IMR-90 (cell line): ENCODE data around the gene SLC37A1. TPM values are rescaled to one million over a fixed set of nuclear protein-coding genes. Genes with fewer than 3 reads are reported as not detected.

Experiments used
- ATAC-seq: fragments of 200-7000 bp; cut with Tn5 transposase; 2 replicates; pipeline ENCODE4 v1.9.1; 2020; ENCODE audit warnings: low read depth, mild to moderate bottlenecking, moderate library complexity
- BruUV-seq: library from RNA; stranded (reverse); fragments of 400-500 nt; replicated peaks from 2 replicates; lab custom pipeline; 2021; lab: Mats Ljungman, UMichigan
- CTCF ChIA-PET: fragments of 300-600 bp; formaldehyde crosslinking; extraction: SDS; loops from one replicate; lab custom pipeline; 2021; ENCODE audit warnings: antibody characterized with exemption; lab: Yijun Ruan, JAX
- POLR2A ChIA-PET: fragments of 300-600 bp; sonication (Branson Sonifier 250); formaldehyde crosslinking; loops from one replicate; lab custom pipeline; 2022; ENCODE audit warnings: antibody characterized with exemption; ENCODE audit not compliant: unreplicated experiment; lab: Charles Lee
- DNase-seq: peaks from one replicate; pipeline ENCODE4 v3.0.0; 2013
- H2AFZ ChIP-seq: replicated peaks from 2 replicates; pipeline ENCODE3; 2013; ENCODE audit warnings: low read length, mild to moderate bottlenecking; ENCODE audit not compliant: poor library complexity
- H2AK5ac ChIP-seq: 2 replicates; pipeline ENCODE4 v1.6.1; 2013; ENCODE audit warnings: low read depth, low read length, inconsistent platforms
- H2AK9ac ChIP-seq: replicated peaks from 2 replicates; pipeline ENCODE3; 2013; ENCODE audit warnings: mild to moderate bottlenecking, low read depth, low read length, moderate library complexity; ENCODE audit not compliant: poor library complexity
- H2BK120ac ChIP-seq: 2 replicates; pipeline ENCODE4 v1.6.1; 2013; ENCODE audit warnings: low read depth, low read length, inconsistent platforms
- H2BK15ac ChIP-seq: 3 replicates; pipeline ENCODE4 v1.6.1; 2013; ENCODE audit warnings: low read depth, low read length, inconsistent platforms
- H2BK20ac ChIP-seq: 2 replicates; pipeline ENCODE4 v1.6.1; 2013; ENCODE audit warnings: low read depth, mild to moderate bottlenecking, inconsistent platforms, low read length, moderate library complexity
- H2BK5ac ChIP-seq: 2 replicates; pipeline ENCODE4 v1.6.1; 2013; ENCODE audit warnings: mild to moderate bottlenecking, low read depth, low read length, inconsistent platforms; ENCODE audit not compliant: poor library complexity, severe bottlenecking
- H3K14ac ChIP-seq: replicated peaks from 2 replicates; pipeline ENCODE4 v1.6.1; 2013; ENCODE audit warnings: low read depth, low read length, inconsistent platforms
- H3K18ac ChIP-seq: 2 replicates; pipeline ENCODE4 v1.6.1; 2013; ENCODE audit warnings: low read depth, low read length, control low read depth
- H3K23ac ChIP-seq: 2 replicates; pipeline ENCODE4 v1.6.1; 2013; ENCODE audit warnings: low read depth, low read length, inconsistent platforms
- H3K27ac ChIP-seq: 2 replicates; pipeline ENCODE4 v1.5.1; 2013; ENCODE audit warnings: mild to moderate bottlenecking, control low read depth, low read length; ENCODE audit not compliant: insufficient read depth
- H3K27me3 ChIP-seq: 2 replicates; pipeline ENCODE4 v1.6.1; 2013; ENCODE audit warnings: low read length; ENCODE audit not compliant: control insufficient read depth, insufficient read depth
- H3K36me3 ChIP-seq: 2 replicates; pipeline ENCODE4 v1.6.1; 2013; ENCODE audit warnings: low read length, mixed read lengths; ENCODE audit not compliant: control insufficient read depth, insufficient read depth
- H3K4ac ChIP-seq: 2 replicates; pipeline ENCODE4 v1.6.1; 2013; ENCODE audit warnings: low read depth, low read length, inconsistent platforms
- H3K4me1 ChIP-seq: 2 replicates; pipeline ENCODE4 v1.6.1; 2013; ENCODE audit warnings: low read length, mixed read lengths; ENCODE audit not compliant: control insufficient read depth, insufficient read depth
- H3K4me2 ChIP-seq: 2 replicates; pipeline ENCODE4 v1.6.1; 2013; ENCODE audit warnings: low read depth, mild to moderate bottlenecking, control low read depth, low read length, moderate library complexity
- H3K4me3 ChIP-seq: 2 replicates; pipeline ENCODE4 v1.5.1; 2013; ENCODE audit warnings: low read depth, mild to moderate bottlenecking, control low read depth, low read length, moderate library complexity; ENCODE audit not compliant: insufficient read depth
- H3K56ac ChIP-seq: 2 replicates; pipeline ENCODE4 v1.6.1; 2013; ENCODE audit warnings: low read length, inconsistent platforms; ENCODE audit not compliant: insufficient read depth; ENCODE audit errors: extremely low read depth
- H3K79me1 ChIP-seq, 2 experiments: 2 replicates each; pipeline ENCODE4 v1.6.1; 2013; ENCODE audit warnings: low read length in 2 of 2, inconsistent platforms in 1 of 2, low read depth in 1 of 2
- H3K9ac ChIP-seq: 2 replicates; pipeline ENCODE4 v1.6.1; 2013; ENCODE audit warnings: low read depth, low read length, control low read depth
- H3K9me1 ChIP-seq: 2 replicates; pipeline ENCODE4 v1.6.1; 2013; ENCODE audit warnings: low read length, inconsistent platforms; ENCODE audit not compliant: insufficient read depth
- H3K9me3 ChIP-seq: 2 replicates; pipeline ENCODE4 v1.6.1; 2013; ENCODE audit warnings: low read length; ENCODE audit not compliant: control insufficient read depth, insufficient read depth
- H4K20me1 ChIP-seq: 2 replicates; pipeline ENCODE4 v1.6.1; 2013; ENCODE audit warnings: low read length, inconsistent platforms; ENCODE audit not compliant: insufficient read depth
- H4K5ac ChIP-seq: 2 replicates; pipeline ENCODE4 v1.6.1; 2013; ENCODE audit warnings: mild to moderate bottlenecking, low read depth, low read length, control low read depth
- H4K8ac ChIP-seq, 2 experiments: 2 replicates each; pipeline ENCODE4 v1.6.1; 2013; ENCODE audit warnings: low read depth in 2 of 2, low read length in 2 of 2, control low read depth in 1 of 2, inconsistent platforms in 1 of 2
- H4K91ac ChIP-seq: 2 replicates; pipeline ENCODE4 v1.6.1; 2013; ENCODE audit warnings: low read depth, low read length, inconsistent platforms; ENCODE audit not compliant: insufficient read depth
- CEBPB ChIP-seq: IDR thresholded peaks from 2 replicates; pipeline ENCODE4 v1.6.1; 2012; ENCODE audit warnings: low read depth, low read length, improper control_type of control experiment
- FOS ChIP-seq: fragments of 150-350 bp; IDR thresholded peaks from 2 replicates; pipeline ENCODE4 v1.6.1; 2016; ENCODE audit warnings: low read depth, low read length
- MAFK ChIP-seq: IDR thresholded peaks from 2 replicates; pipeline ENCODE4 v1.6.1; 2012; ENCODE audit warnings: low read depth, low read length, improper control_type of control experiment
- MXI1 ChIP-seq: IDR thresholded peaks from 2 replicates; pipeline ENCODE4 v1.6.1; 2012; ENCODE audit warnings: low read depth, mild to moderate bottlenecking, low read length, moderate library complexity, borderline replicate concordance
- NFE2L2 ChIP-seq: fragments of 150-350 bp; IDR thresholded peaks from 2 replicates; pipeline ENCODE4 v1.6.1; 2016; ENCODE audit warnings: low read depth, mild to moderate bottlenecking, low read length
- POLR2A ChIP-seq: IDR thresholded peaks from 2 replicates; pipeline ENCODE4 v1.6.1; 2012; ENCODE audit warnings: mild to moderate bottlenecking, low read depth, low read length
- RAD21 ChIP-seq: IDR thresholded peaks from 2 replicates; pipeline ENCODE4 v1.6.1; 2012; ENCODE audit warnings: low read length, improper control_type of control experiment
- RCOR1 ChIP-seq: IDR thresholded peaks from 2 replicates; pipeline ENCODE4 v1.6.1; 2012; ENCODE audit warnings: mild to moderate bottlenecking, low read length, improper control_type of control experiment; ENCODE audit not compliant: insufficient replicate concordance
- SMC3 ChIP-seq: fragments of 150-350 bp; IDR thresholded peaks from 2 replicates; pipeline ENCODE4 v1.6.1; 2016; ENCODE audit warnings: low read depth, mild to moderate bottlenecking, antibody characterized with exemption, low read length, moderate library complexity
- WGBS, 2 experiments: methylation state at CpG; one replicate each; pipeline versions ENCODE4 v1.1.5 to v1.1.7; 2013; ENCODE audit warnings: missing lambda C conversion rate in 2 of 2; ENCODE audit not compliant: insufficient read length in 1 of 2; ENCODE audit errors: extremely low coverage in 2 of 2; 5-methylcytosine and 5-hydroxymethylcytosine counted together
- dilution Hi-C: fragments of 300-500 bp; cut with HindIII; formaldehyde crosslinking; loops from one replicate; pipeline ENCODE4 v1.14.3; 2018; ENCODE audit warnings: low sequenced_read_pairs; ENCODE audit not compliant: unreplicated experiment
- in situ Hi-C: fragments of 300-500 bp; cut with MboI; formaldehyde crosslinking; loops from 3 replicates; pipeline ENCODE4 v1.14.3; 2019; ENCODE audit warnings: low sequenced_read_pairs, inconsistent platforms, mixed read lengths
- intact Hi-C: fragments of 100-400 bp; cut with micrococcal nuclease; formaldehyde crosslinking; loops from 2 replicates; pipeline ENCODE4 v1.10.0; 2022
- polyA plus RNA-seq, 3 experiments: library from polyadenylated mRNA; depleted of rRNA; stranded (reverse); fragments of >200 nt; gene quantifications; 2 replicates each; pipeline ENCODE4 v1.2.3, GENCODE V29; 2012; ENCODE audit warnings: low replicate concordance in 1 of 3
- total RNA-seq: library from RNA; depleted of rRNA; stranded (reverse); fragments of >200 nt; gene quantifications from 2 replicates; pipeline ENCODE4 v1.2.3, GENCODE V29; 2012
- TF ChIP-seq, protein P1 (sequence below): fragments of 150-350 bp; IDR thresholded peaks from 2 replicates; pipeline ENCODE4 v1.6.1; 2017; ENCODE audit warnings: mild to moderate bottlenecking, antibody characterized with exemption, low read length, low read depth

Gene SLC37A1
- total and polyA plus RNA-seq, 2 of the 4 experiments (the other 2 are of a cell fraction), result 0.36 to 0.48 TPM

DNA sequence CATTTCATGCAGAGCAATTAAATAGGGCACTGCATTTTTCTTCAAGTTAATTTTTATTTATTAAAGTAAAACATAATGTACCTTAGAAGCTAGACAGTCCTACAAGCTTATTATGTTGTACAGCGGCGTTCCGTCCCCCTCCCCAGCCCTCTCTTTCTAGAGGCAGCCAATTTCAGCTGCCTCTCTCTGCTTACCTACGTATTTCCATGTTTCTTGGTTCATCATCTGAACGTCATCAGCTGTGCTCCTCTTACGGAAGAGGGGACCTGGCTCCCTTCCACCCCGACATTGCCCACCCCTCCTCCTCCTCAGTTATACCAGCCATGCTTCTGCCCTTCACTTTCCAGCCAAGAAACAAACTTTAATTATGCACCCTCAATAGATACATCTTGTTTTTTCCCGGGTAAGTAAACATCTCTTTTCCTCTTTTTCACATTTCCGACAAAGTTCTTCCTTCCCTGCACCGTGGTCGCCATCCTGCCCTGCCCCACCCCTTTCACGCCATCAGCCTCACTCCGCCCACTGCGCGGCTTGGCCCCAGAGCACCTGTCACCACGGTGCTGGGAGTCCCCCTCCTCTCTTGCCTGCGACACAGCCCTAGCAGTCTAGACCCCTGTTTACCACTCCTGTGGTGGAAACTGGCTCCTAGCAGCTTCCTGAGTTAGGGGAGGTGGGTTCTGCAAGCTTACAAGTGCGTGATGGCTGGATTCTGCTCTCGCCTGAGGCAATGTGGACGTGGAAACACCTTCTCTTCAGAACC, 57.9 kb downstream of the SLC37A1 start (continued):
- TF ChIP-seq MAFK, result no peak

DNA sequence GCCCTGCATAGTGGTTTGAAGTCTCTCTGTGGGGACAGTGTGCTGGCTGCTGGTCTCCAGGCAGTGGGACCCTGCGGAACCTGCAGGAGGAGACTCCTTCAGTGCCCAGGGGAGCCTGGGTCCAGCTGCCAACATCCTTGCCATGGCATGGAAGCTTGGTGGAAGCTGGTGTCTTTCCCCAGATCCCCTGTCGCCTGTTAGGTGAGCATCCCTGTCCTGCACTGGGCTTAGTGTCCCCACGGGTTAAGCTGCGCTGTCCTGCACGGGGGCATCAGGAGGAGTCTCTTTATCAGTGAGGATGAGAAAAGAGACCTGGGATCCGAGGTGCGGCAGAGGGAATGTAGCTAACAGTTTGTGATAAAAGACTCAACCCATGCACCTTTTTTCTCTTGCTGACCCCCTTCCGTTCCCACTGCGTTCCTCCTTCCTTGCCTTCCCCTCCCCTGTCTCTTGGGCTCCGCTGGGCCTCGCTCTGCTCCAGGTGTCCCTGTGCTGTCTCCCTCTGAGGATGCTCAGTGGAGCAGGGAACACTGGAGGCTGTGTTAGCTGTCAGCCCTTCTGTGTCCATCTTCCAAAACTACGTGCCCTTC, 59.3 kb downstream of the SLC37A1 start:
- Histone ChIP-seq H3K9ac (no peak overlapping the region), H2BK5ac (no peak overlapping the region), H3K18ac (no peak overlapping the region), H4K20me1 (no peaks in the 10 kb centered on the region), H4K91ac (no peak overlapping the region), H3K14ac (no peak overlapping the region), H3K23ac (no peak overlapping the region), H3K4ac (no peak overlapping the region), H3K9me1 (no peaks in the 10 kb centered on the region), H4K5ac (no peak overlapping the region), H2AFZ (no peak overlapping the region), H3K4me2 (no peak overlapping the region), H3K9me3 (peaks cover 2% of the 10 kb centered on the region; the same call in 1 of the 2 replicates), H2BK15ac (no peak overlapping the region), H3K56ac (no peak overlapping the region), H3K4me1 (no peaks in the 10 kb centered on the region), H2AK5ac (no peak overlapping the region), H3K27me3 (peaks cover 9% of the 10 kb centered on the region; the same call in 1 of the 2 replicates), H3K36me3 (no peaks in the 10 kb centered on the region), H3K79me1 (no peaks in the 10 kb centered on the region), H2BK20ac (no peak overlapping the region), H2AK9ac (no peak overlapping the region), H3K4me3 (no peak overlapping the region), H4K8ac (no peak overlapping the region), H3K27ac (no peak overlapping the region), H2BK120ac (no peak overlapping the region)
- ATAC-seq, result no peak
- CTCF ChIA-PET, result no interaction called here
- in situ Hi-C loops, result loop anchor here (10.0 kb wide), 1 partner anchor 428 kb away; no protein-coding TSS in a partner anchor
- no TSS peak for BruUV-seq
- no peak for TF ChIP-seq MAFK
- TF ChIP-seq NFE2L2, result no peak
- no peak for TF ChIP-seq FOS
- TF ChIP-seq RCOR1, result no peak
- TF ChIP-seq, protein P1, sequence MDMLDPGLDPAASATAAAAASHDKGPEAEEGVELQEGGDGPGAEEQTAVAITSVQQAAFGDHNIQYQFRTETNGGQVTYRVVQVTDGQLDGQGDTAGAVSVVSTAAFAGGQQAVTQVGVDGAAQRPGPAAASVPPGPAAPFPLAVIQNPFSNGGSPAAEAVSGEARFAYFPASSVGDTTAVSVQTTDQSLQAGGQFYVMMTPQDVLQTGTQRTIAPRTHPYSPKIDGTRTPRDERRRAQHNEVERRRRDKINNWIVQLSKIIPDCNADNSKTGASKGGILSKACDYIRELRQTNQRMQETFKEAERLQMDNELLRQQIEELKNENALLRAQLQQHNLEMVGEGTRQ, result no peak
- no peak for TF ChIP-seq SMC3
- no peak for TF ChIP-seq RAD21
- no peak for TF ChIP-seq MXI1
- TF ChIP-seq CEBPB, result no peak
- no peak for TF ChIP-seq POLR2A
- dilution Hi-C loops, result no loop called here
- WGBS, 2 experiments, result 66% methylated on average over 4 of the region's 12 CpGs; no CpG with 5 or more reads in 1 of the 2 experiments
- POLR2A ChIA-PET, result no interaction called here
- no peak for DNase-seq
- intact Hi-C loops, result loop anchor here (10.0 kb wide), 1 partner anchor 428 kb away; no protein-coding TSS in a partner anchor
